Hematopoietic multipotent progenitor cell treated with erythropoietin and hydrocortisone succinate and interleukin-3 and kit ligand, for 4 days (in vitro differentiated cells): ENCODE data around the gene CSPG4.
"Not testable (repeated sequence)": the region's sequence is repeated elsewhere in the genome, so short reads cannot be mapped to it uniquely, and the experiment has no call there.

ENCODE experiments used
- DNase-seq: peaks from one replicate; pipeline ENCODE4 v3.0.0-alpha.2; 2015

Gene CSPG4

GRCh38 chr15:75712668-75713337 is at the start of gene CSPG4:
CSPG4 (minus strand) TSS chr15:75712848; CDS start chr15:75712755, 93 bp downstream.
- no peak for DNase-seq

- not testable (repeated sequence) for DNase-seq
These were observed 49.7 kb upstream of the CSPG4 start for GRCh38 chr15:75762357-75762718.

GRCh38 chr15:75761446-75762356 is 49.1 kb upstream of the CSPG4 start:
- DNase-seq, result no peak

DNA sequence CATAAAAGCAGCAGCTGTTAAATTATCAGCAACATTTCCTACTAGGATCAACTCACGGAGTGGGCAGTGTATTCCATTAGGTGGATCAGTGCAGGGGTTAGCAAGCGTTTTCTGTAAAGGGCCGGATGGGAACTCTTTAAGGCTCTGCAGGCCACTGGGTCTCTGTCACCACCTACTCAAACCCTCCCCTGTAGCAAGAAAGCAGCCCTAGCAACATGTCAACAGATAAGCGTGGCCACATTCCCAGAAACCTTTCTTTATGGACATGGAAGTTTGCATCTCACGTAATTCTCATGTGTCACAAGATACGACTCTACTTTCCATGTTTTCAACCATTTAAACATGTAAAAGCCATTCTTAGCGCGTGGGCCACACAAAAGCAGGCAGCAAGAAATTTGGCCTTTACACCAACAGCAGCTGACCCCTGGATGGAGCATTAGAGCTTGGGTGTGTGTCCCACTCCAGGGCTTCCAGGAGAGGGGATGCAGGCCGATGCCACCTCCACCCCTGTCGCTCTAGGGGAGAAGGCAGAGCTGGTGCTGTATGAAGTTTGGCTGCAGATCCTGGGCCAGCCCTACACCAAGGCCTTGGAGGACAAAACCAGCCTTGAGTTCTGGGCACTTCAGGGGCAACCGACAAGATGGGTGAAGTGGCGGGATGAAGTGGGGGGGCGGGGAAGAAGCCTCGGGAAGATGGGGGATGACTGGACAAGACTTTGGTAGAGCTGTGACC is 48.2 kb upstream of the CSPG4 start:
- DNase-seq, result no peak

- not testable (repeated sequence) for DNase-seq
These were observed 47.5 kb upstream of the CSPG4 start for GRCh38 chr15:75760131-75760520.

DNA sequence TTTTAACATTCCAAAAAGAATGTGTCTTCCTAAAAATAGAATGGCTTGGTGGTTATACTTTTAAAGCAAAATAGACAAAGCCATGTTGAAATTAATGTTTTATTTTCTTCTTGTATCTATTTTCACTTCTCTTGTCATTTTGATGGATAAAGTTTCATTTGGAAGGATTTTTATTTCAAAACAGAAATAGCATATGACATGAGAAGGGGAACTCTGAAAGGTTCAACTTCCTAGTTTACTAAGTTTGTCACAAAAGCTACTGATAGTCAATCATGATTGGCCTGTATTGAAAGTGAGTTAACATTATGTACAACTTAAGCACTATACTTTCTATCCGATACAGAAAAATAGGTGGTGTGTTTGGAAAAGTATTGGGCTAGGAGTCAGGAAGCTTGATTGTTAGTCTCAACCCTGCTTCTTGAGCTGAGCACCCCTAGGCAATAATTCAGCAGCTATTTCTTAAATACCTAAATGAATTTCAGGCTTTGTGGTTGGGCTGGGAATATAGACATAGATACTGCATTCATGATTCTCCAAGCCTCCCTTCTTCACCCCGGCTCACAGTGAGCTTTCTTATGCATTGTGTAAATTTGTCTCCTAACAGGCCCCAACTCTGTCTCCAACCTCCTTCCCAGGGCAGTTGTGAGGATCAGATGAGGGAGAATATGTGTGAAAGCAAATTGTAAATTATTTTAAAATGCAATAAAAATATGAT is 46.9 kb upstream of the CSPG4 start:
- peak; percentile 22 for DNase-seq

- peak; percentile 96 for DNase-seq
These were observed 45.6 kb upstream of the CSPG4 start for GRCh38 chr15:75758071-75758872.

DNA sequence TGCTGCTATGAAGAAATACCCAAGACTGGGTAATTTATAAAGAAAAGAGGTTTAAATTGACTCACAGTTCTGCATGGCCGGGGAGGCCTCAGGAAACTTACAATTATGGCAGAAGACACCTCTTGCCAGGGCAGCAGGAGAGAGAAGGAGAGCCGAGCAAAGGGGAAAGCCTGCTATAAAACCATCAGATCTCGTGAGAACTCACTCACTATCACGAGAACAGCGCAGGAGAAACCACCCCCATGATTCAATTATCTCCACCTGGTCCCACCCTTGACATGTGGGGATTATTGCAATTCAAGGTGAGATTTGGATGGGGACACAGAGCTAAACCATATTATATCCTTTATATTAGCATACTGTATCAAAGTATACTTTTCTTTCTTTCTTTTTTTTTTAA is 42.2 kb upstream of the CSPG4 start:
- DNase-seq, result not testable (repeated sequence)

GRCh38 chr15:75753145-75753544 is 40.5 kb upstream of the CSPG4 start:
- DNase-seq, result no peak

- DNase-seq, result no peak
These were observed 39.2 kb upstream of the CSPG4 start for GRCh38 chr15:75751891-75752290.

GRCh38 chr15:75751116-75751875 is 38.6 kb upstream of the CSPG4 start:
- no peak for DNase-seq

GRCh38 chr15:75750261-75751050 is 37.8 kb upstream of the CSPG4 start:
- no peak for DNase-seq

GRCh38 chr15:75749820-75750219 is 37.2 kb upstream of the CSPG4 start:
- DNase-seq, result no peak

DNA sequence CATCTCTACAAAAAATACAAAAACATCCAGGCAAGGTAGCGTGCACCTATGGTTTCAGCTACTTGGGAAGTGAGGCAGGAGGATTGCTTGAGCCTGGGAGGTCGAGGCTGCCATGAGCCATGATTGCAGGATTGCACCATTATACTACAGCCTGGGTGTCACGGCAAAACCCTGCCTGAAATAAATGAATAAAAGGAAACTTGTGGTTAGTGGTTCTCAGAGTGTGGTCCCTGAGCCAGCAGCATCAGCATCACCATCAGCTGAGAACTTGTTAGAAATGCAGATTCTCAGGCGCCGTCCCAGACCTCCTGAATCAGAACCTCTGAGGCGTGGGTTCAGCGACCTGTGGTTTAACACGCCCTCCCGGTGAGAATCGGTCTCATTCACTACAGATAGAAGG is 36.2 kb upstream of the CSPG4 start:
- DNase-seq, result not testable (repeated sequence)

DNA sequence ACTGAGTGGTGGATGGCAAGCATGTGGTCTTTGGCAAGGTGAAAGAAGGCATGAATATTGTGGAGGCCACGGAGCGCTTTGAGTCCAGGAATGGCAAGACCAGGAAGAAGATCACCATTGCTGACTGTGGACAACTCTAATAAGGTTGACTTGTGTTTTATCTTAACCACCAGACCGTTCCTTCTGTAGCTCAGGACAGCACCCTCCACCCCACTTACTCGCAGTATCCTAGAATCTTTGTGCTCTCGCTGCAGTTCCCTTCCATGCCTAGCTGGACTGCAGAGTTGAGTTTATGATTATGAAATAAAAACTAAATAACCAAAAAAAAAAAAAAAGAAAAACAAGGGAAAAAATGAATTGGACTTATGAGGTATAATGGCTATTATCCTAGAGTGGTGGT is 34.5 kb upstream of the CSPG4 start:
- not testable (repeated sequence) for DNase-seq

DNA sequence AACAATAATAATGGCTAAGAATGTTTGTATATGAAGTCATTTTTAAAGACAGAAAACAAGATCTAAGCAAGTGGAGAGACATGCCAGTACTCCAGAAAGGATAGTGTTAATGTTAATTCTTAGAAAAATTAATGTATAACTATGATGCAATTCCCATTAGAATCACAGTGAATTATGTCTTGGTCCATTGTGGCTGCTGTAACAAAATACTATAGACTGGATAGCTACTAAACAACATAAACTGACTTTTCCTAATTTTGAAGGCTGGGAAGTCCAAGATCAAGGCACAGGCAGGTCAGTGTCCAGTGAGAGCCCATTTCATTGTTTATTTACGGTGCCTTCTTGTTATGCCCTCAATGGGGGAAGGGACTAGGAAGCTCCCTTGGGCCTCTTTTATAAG is 32.7 kb upstream of the CSPG4 start:
- DNase-seq, result no peak

- not testable (repeated sequence) for DNase-seq
These were observed 29.7 kb upstream of the CSPG4 start for GRCh38 chr15:75742346-75742745.

DNA sequence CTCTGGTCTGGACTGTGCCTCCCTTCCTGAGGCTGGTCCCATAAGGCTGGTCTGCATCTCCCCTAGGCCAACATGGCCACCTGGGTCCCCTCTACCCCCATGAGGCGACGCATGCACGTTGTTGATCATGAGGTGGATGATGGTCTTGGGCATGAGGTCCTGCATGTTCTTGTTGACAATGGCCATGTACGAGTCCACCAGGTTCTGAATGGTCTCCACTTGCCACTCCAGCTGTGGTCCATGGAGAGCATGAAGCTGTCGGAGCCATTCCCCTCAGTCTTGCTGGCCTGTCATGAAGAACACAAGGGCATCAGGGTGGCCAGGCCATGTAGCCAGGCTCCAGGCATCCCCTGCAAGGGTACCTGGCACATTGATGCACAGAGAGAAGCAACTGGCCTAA is 27.1 kb upstream of the CSPG4 start:
- no peak for DNase-seq

GRCh38 chr15:75738647-75739325 is 26.1 kb upstream of the CSPG4 start:
- peak; percentile 98 for DNase-seq
